HG03378 (cell line): ENCODE measurements around the gene C1QTNF5.

Source experiments
- ATAC-seq: cut with Tn5 transposase; IDR thresholded peaks from one replicate; pipeline ENCODE4 v1.9.1; 2021; ENCODE audit warnings: mild to moderate bottlenecking, moderate library complexity; ENCODE audit not compliant: unreplicated experiment

Gene C1QTNF5

GRCh38 chr11:119338318-119338890, 2.3 kb downstream of the C1QTNF5 start:
- no peak for ATAC-seq

GRCh38 chr11:119337581-119338317, 2.9 kb downstream of the C1QTNF5 start:
- ATAC-seq = no peak

GRCh38 chr11:119336744-119337469, 3.8 kb downstream of the C1QTNF5 start:
- ATAC-seq = no peak

- no peak for ATAC-seq
These were observed 4.8 kb downstream of the C1QTNF5 start for GRCh38 chr11:119335655-119336543.

GRCh38 chr11:119335091-119335654, 5.5 kb downstream of the C1QTNF5 start:
- no peak for ATAC-seq

GRCh38 chr11:119334174-119334930, 6.3 kb downstream of the C1QTNF5 start, which contains the start of gene RNF26:
Gene RNF26 (plus strand): TSS chr11:119334527. CDS start chr11:119335123, 596 bp downstream.
- ATAC-seq = peak; percentile 91

- ATAC-seq = no peak
These were observed 8.4 kb downstream of the C1QTNF5 start for GRCh38 chr11:119332111-119332765.

- no peak for ATAC-seq
These were observed 10.4 kb downstream of the C1QTNF5 start for GRCh38 chr11:119330237-119330636.

- no peak for ATAC-seq
These were observed 11.4 kb downstream of the C1QTNF5 start for GRCh38 chr11:119329320-119329719.

- ATAC-seq = no peak
These were observed 16.5 kb downstream of the C1QTNF5 start for GRCh38 chr11:119324189-119324588.

GRCh38 chr11:119323532-119324033, 17.1 kb downstream of the C1QTNF5 start:
- ATAC-seq = no peak

- no peak for ATAC-seq
These were observed 17.7 kb downstream of the C1QTNF5 start for GRCh38 chr11:119322921-119323531.

GRCh38 chr11:119322360-119322739, 18.3 kb downstream of the C1QTNF5 start:
- ATAC-seq = no peak

GRCh38 chr11:119320776-119321524, 19.7 kb downstream of the C1QTNF5 start:
- peak; percentile 43 for ATAC-seq

GRCh38 chr11:119320240-119320775, 20.4 kb downstream of the C1QTNF5 start:
- no peak for ATAC-seq

GRCh38 chr11:119319700-119320239, 20.9 kb downstream of the C1QTNF5 start:
- ATAC-seq = no peak

- ATAC-seq = no peak
These were observed 21.5 kb downstream of the C1QTNF5 start for GRCh38 chr11:119319136-119319699.
